ENCODE results near the gene SYT1.

- TF ChIP-seq, protein P1, sequence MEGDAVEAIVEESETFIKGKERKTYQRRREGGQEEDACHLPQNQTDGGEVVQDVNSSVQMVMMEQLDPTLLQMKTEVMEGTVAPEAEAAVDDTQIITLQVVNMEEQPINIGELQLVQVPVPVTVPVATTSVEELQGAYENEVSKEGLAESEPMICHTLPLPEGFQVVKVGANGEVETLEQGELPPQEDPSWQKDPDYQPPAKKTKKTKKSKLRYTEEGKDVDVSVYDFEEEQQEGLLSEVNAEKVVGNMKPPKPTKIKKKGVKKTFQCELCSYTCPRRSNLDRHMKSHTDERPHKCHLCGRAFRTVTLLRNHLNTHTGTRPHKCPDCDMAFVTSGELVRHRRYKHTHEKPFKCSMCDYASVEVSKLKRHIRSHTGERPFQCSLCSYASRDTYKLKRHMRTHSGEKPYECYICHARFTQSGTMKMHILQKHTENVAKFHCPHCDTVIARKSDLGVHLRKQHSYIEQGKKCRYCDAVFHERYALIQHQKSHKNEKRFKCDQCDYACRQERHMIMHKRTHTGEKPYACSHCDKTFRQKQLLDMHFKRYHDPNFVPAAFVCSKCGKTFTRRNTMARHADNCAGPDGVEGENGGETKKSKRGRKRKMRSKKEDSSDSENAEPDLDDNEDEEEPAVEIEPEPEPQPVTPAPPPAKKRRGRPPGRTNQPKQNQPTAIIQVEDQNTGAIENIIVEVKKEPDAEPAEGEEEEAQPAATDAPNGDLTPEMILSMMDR (IDR thresholded peaks at IDR 0.05): no peak
- TF ChIP-seq POLR2A (IDR thresholded peaks at IDR 0.05) (no peak), POLR2AphosphoS5 (IDR thresholded peaks at IDR 0.05) (no peak)
Observed at GRCh38 chr12:79360936-79361335, 496.4 kb downstream of the SYT1 start.
